K562 treated with DMSO at 1 percent for 48 hours (cell line): ENCODE results near the gene LILRA2. TPM values are rescaled to one million over a fixed set of nuclear protein-coding genes. Genes with fewer than 3 reads are reported as not detected.

Experiments
- total RNA-seq: library from RNA; unstranded; fragments of 300-600 nt; gene quantifications from 2 replicates; pipeline ENCODE4 v1.2.3, GENCODE V29; 2022; ENCODE audit warnings: low replicate concordance; ENCODE audit errors: extremely low read depth

Gene LILRA2
- total RNA-seq: not detected in 2 replicates

GRCh38 chr19:54573330-54573872, at the start of gene LILRA2:
LILRA2 (plus strand) TSS chr19:54573790; CDS start chr19:54573879, 89 bp downstream.

DNA sequence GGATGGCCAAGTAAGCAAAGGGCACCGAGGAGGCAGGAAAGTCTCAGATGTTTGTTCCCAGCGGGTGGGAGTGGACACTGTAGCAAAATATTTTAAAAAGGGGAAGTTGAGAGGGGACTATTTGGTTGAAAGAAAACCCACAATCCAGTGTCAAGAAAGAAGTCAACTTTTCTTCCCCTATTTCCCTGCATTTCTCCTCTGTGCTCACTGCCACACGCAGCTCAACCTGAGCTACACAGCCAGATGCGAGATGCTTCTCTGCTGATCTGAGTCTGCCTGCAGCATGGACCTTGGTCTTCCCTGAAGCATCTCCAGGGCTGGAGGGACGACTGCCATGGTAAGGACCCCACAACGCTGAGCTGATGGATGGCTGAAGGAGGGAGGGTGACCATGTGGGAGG, 19.9 kb downstream of the LILRA2 start, which contains the start of gene LILRA1:
LILRA1 (plus strand) TSS at position 188 of the 400 bp plus-strand sequence. CDS start 613 bp downstream, outside the sequence.

GRCh38 chr19:54630262-54630661, 56.7 kb downstream of the LILRA2 start, which contains the start of gene LILRB1:
LILRB1 (plus strand) TSS chr19:54630484; CDS start chr19:54631074, 590 bp downstream.

Other genes starting within 250 kb of the LILRA2 start
- not detected in 2 replicates for gene LILRA4, start 234.6 kb upstream of the LILRA2 start, total RNA-seq
- gene LAIR1, start 208.9 kb upstream of the LILRA2 start, total RNA-seq: not detected in 2 replicates
- gene TTYH1, start 158.3 kb upstream of the LILRA2 start, total RNA-seq: not detected in 2 replicates
- gene LENG8, start 124.6 kb upstream of the LILRA2 start, total RNA-seq: not detected in 2 replicates
- gene LENG9, start 110.0 kb upstream of the LILRA2 start, total RNA-seq: not detected in 2 replicates
- not detected in 2 replicates for gene CDC42EP5, start 100.5 kb upstream of the LILRA2 start, total RNA-seq
- not detected in 2 replicates for gene LAIR2, start 71.0 kb upstream of the LILRA2 start, total RNA-seq
- not detected in 2 replicates for gene LILRA1, start 19.8 kb downstream of the LILRA2 start, total RNA-seq
- not detected in 2 replicates for gene LILRB1, start 56.7 kb downstream of the LILRA2 start, total RNA-seq
- not detected in 2 replicates for gene LILRB4, start 89.2 kb downstream of the LILRA2 start, total RNA-seq
- not detected in 2 replicates for gene KIR3DL3, start 150.7 kb downstream of the LILRA2 start, total RNA-seq
- not detected in 2 replicates for gene KIR2DL3, start 164.7 kb downstream of the LILRA2 start, total RNA-seq
- not detected in 2 replicates for gene KIR2DL1, start 196.0 kb downstream of the LILRA2 start, total RNA-seq
- not detected in 2 replicates for gene KIR2DL4, start 229.8 kb downstream of the LILRA2 start, total RNA-seq
- not detected in 2 replicates for gene KIR3DL1, start 242.7 kb downstream of the LILRA2 start, total RNA-seq